ENCODE measurements around the gene AHDC1. TPM values are rescaled to one million over a fixed set of nuclear protein-coding genes. Genes with fewer than 3 reads are reported as not detected.

Gene AHDC1
- total RNA-seq, 1 experiment from 2014 or later = 33.7 TPM

- Histone ChIP-seq H2AFZ (ENCODE audit: low read depth, low read length, poor library complexity, severe bottlenecking) (no peak overlapping the region), H3K9ac (ENCODE audit: low read length) (no peak overlapping the region), H3K4me3 (replicated peaks in 1 of 2; ENCODE audit: low read depth in 1 of 2, low read length in 2 of 2) (no peak overlapping the region), H3K27ac (ENCODE audit: low read depth, low read length) (no peak overlapping the region), H3K27me3 (ENCODE audit: insufficient read depth, low read length) (no peaks in the 10 kb centered on the region), H3K4me1 (ENCODE audit: control insufficient read depth in 1 of 2, insufficient read depth in 2 of 2, low read length in 2 of 2) (peaks cover 0 to 3% of the 10 kb centered on the region in 2 experiments; a peak in 1 of 4 replicates), H3K36me3 (ENCODE audit: control insufficient read depth in 1 of 2, insufficient read depth in 2 of 2, low read length in 2 of 2) (no peaks in the 10 kb centered on the region), H3K79me2 (ENCODE audit: insufficient read depth, low read length) (no peaks in the 10 kb centered on the region), H3K9me2 (ENCODE audit: insufficient read depth) (no peaks in the 10 kb centered on the region), H4K20me1 (ENCODE audit: insufficient read depth) (no peaks in the 10 kb centered on the region), H3K9me3 (ENCODE audit: control insufficient read depth in 1 of 2, insufficient read depth in 1 of 2, low read depth in 1 of 2, low read length in 2 of 2) (no peaks in the 10 kb centered on the region), H3K4me2 (ENCODE audit: low read length) (no peak overlapping the region)
- ATAC-seq (no peak), DNase-seq (ENCODE audit: low read depth, low spot score) (no peak)
- BruUV-seq (replicated peaks) = no TSS peak
- ChIA-PET POLR2A (no interaction called here), RAD21 (ENCODE audit: low non-redundant PET in 1 of 2, low total read pairs in 2 of 2, uncharacterized antibody in 2 of 2, unreplicated experiment in 2 of 2) (no interaction called here), CTCF (no interaction called here)
- TF ChIP-seq JUND (IDR thresholded peaks at IDR 0.05) = no peak
- no peak for TF ChIP-seq EZH2phosphoT487 (IDR thresholded peaks at IDR 0.05; ENCODE audit: borderline replicate concordance)
- TF ChIP-seq EZH2 (IDR thresholded peaks at IDR 0.05) = no peak
- no peak for TF ChIP-seq CEBPB (IDR thresholded peaks at IDR 0.05; ENCODE audit: low read depth)
- no peak for TF ChIP-seq POLR2AphosphoS5 (IDR thresholded peaks at IDR 0.05; ENCODE audit: low read depth, low read length)
- no peak for TF ChIP-seq FOSL1 (IDR thresholded peaks at IDR 0.05; ENCODE audit: low read depth)
- TF ChIP-seq CBX3 (IDR thresholded peaks at IDR 0.05; ENCODE audit: low read depth) = no peak
- no peak for TF ChIP-seq REST (IDR thresholded peaks at IDR 0.05; ENCODE audit: low read depth)
- intact Hi-C loops (cut with micrococcal nuclease) = no loop called here
Observed at GRCh38 chr1:27638047-27638734, 34.2 kb upstream of the AHDC1 start.

Data from HCT116 (cell line).